Endodermal cell (in vitro differentiated cells): ENCODE data around the gene RRP1B. TPM values are rescaled to one million over a fixed set of nuclear protein-coding genes. Genes with fewer than 3 reads are reported as not detected.

Source experiments
- DNase-seq: peaks from one replicate; pipeline ENCODE4 v3.0.0-alpha.2; 2017
- H3K27ac ChIP-seq: 2 replicates; pipeline ENCODE4 v1.5.1; 2013; ENCODE audit warnings: mild to moderate bottlenecking, low read depth, low read length, moderate library complexity
- H3K27me3 ChIP-seq: 2 replicates; pipeline ENCODE4 v1.6.1; 2013; ENCODE audit warnings: mild to moderate bottlenecking, low read length, moderate library complexity; ENCODE audit not compliant: insufficient read depth, control insufficient read depth, poor library complexity, severe bottlenecking
- H3K36me3 ChIP-seq: 2 replicates; pipeline ENCODE4 v1.7.0; 2013; ENCODE audit warnings: mild to moderate bottlenecking, low read length, moderate library complexity; ENCODE audit not compliant: control insufficient read depth, insufficient read depth
- H3K4me1 ChIP-seq: one replicate; pipeline ENCODE4 v1.7.0; 2013; ENCODE audit warnings: low read length; ENCODE audit not compliant: control insufficient read depth, insufficient read depth
- H3K4me3 ChIP-seq: 2 replicates; pipeline ENCODE4 v1.5.1; 2013; ENCODE audit warnings: mild to moderate bottlenecking, low read length, moderate library complexity
- H3K9ac ChIP-seq: 2 replicates; pipeline ENCODE4 v1.6.1; 2013; ENCODE audit warnings: mild to moderate bottlenecking, low read length, moderate library complexity; ENCODE audit not compliant: poor library complexity, severe bottlenecking; ENCODE audit errors: extremely low read depth
- H3K9me3 ChIP-seq: 2 replicates; pipeline ENCODE4 v1.6.1; 2013; ENCODE audit warnings: mild to moderate bottlenecking, low read length, moderate library complexity; ENCODE audit not compliant: control insufficient read depth
- H3K27ac Mint-ChIP-seq: 2 replicates; pipeline ENCODE4 v1.8.0; 2020; ENCODE audit warnings: mixed read lengths
- H3K27me3 Mint-ChIP-seq: 2 replicates; pipeline ENCODE4 v1.8.0; 2021; ENCODE audit warnings: mild to moderate bottlenecking, mixed read lengths; ENCODE audit not compliant: insufficient read depth
- H3K36me3 Mint-ChIP-seq: 2 replicates; pipeline ENCODE4 v1.8.0; 2020; ENCODE audit warnings: low read depth, mixed read lengths
- H3K4me1 Mint-ChIP-seq: 2 replicates; pipeline ENCODE4 v1.8.0; 2020; ENCODE audit warnings: mixed read lengths
- H3K4me3 Mint-ChIP-seq: 2 replicates; pipeline ENCODE4 v1.8.0; 2020; ENCODE audit warnings: mild to moderate bottlenecking, moderate library complexity, mixed read lengths
- H3K9me3 Mint-ChIP-seq: 2 replicates; pipeline ENCODE4 v1.8.0; 2020; ENCODE audit warnings: mild to moderate bottlenecking, mixed read lengths
- CTCF ChIP-seq: fragments of 200-600 bp; sonication (generic); conservative IDR thresholded peaks from 2 replicates; pipeline ENCODE4 v1.5.0; 2021; ENCODE audit warnings: antibody characterized with exemption, mild to moderate bottlenecking
- WGBS, 2 experiments: methylation state at CpG; one replicate each; pipeline versions ENCODE4 v1.1.5 to v1.1.7; 2013; ENCODE audit warnings: missing lambda C conversion rate in 2 of 2, mixed read lengths in 1 of 2; ENCODE audit not compliant: insufficient coverage in 1 of 2, insufficient read length in 1 of 2; 5-methylcytosine and 5-hydroxymethylcytosine counted together
- total RNA-seq, 2 donors: library from RNA; stranded (reverse); fragmentation: NEBNext Ultra II Directional in 1 of 2; extraction: Animal tissue kit (Norgen Biotek cat#: 25700) in 1 of 2; gene quantifications; 2 replicates in 1 of 2; 3 replicates in 1 of 2; pipeline ENCODE4 v1.2.1, GENCODE V29; 2021

RRP1B gene
- total RNA-seq, 2 donors from 2014 or later = 44.1 to 46.0 TPM

GRCh38 chr21:43658769-43659135 lies 608 bp upstream of the RRP1B start:
- no peaks in the 10 kb centered on the region for H3K27me3 Mint-ChIP-seq
- H3K4me1 ChIP-seq = no peaks in the 10 kb centered on the region
- peak overlapping the region; percentile 96 for H3K4me3 ChIP-seq
- peak overlapping the region; percentile 88 for H3K4me3 Mint-ChIP-seq
- peaks cover 22% of the 10 kb centered on the region for H3K36me3 ChIP-seq
- H3K4me1 Mint-ChIP-seq = peaks cover 21% of the 10 kb centered on the region
- WGBS, 2 experiments = 91 to 92% methylated on average over 22 to 23 of the region's 23 CpGs
- DNase-seq = no peak
- peaks cover 3% of the 10 kb centered on the region for H3K9me3 Mint-ChIP-seq
- TF ChIP-seq CTCF = no peak
- H3K9me3 ChIP-seq = no peaks in the 10 kb centered on the region
- H3K27me3 ChIP-seq = no peaks in the 10 kb centered on the region
- no peak overlapping the region for H3K27ac ChIP-seq
- H3K27ac Mint-ChIP-seq = peak overlapping the region; percentile 88
- peaks cover 22% of the 10 kb centered on the region for H3K36me3 Mint-ChIP-seq
- H3K9ac ChIP-seq = no peak overlapping the region

DNA sequence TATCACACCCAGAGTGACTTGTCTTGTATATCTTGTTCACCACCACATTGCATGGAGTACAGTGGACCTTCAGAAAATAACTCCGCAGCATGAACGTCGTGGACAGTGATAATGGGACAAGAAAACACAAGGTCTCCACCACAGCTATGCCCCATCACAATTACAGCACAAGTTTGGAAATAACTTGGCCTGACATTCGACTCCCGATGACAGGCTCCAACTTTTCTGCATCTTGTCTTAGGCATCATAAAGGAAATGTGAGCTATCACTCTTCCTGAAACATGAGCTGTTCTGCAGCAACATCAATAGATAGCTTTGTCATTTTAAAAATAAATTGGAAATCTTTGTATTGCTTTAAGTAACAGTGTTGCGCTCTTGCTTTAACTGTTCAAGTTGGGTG lies 2.9 kb downstream of the RRP1B start:
- Histone ChIP-seq H3K9me3 (no peaks in the 10 kb centered on the region), H3K36me3 (peaks cover 46% of the 10 kb centered on the region), H3K9ac (no peak overlapping the region), H3K27me3 (no peaks in the 10 kb centered on the region), H3K4me1 (no peaks in the 10 kb centered on the region), H3K4me3 (no peak overlapping the region), H3K27ac (no peak overlapping the region)
- 80 to 82% methylated on average over 5 to 6 of the region's 6 CpGs for WGBS, 2 experiments
- no peak overlapping the region for H3K4me3 Mint-ChIP-seq
- H3K27me3 Mint-ChIP-seq = no peaks in the 10 kb centered on the region
- peaks cover 19% of the 10 kb centered on the region for H3K4me1 Mint-ChIP-seq
- H3K27ac Mint-ChIP-seq = no peak overlapping the region
- no peak for TF ChIP-seq CTCF
- H3K9me3 Mint-ChIP-seq = peaks cover 3% of the 10 kb centered on the region
- H3K36me3 Mint-ChIP-seq = peaks cover 52% of the 10 kb centered on the region
- DNase-seq = no peak

DNA sequence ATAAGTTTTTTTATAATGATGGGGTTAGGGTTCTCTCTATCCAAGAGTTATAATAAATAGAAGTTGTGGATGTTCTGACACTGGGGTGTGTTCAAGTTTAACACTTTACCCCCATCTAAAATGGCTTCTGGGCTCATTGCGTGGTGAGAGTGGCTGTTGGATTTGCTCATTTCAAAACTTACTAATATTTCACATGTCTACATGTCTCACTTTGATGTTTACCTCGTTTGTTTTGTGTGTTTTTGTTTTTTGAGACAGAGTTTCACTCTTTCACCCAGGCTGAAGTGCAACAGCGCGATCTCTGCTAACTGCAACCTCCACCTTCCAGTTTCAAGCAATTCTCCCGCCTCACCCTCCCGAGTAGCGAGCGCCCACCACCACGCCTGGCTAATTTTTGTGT lies 3.7 kb downstream of the RRP1B start:
- peaks cover 46% of the 10 kb centered on the region for H3K36me3 ChIP-seq
- Mint-ChIP-seq H3K27ac (no peak overlapping the region), H3K36me3 (peaks cover 54% of the 10 kb centered on the region), H3K4me3 (no peak overlapping the region), H3K27me3 (no peaks in the 10 kb centered on the region), H3K9me3 (peaks cover 3% of the 10 kb centered on the region), H3K4me1 (peaks cover 19% of the 10 kb centered on the region)
- H3K27me3 ChIP-seq = no peaks in the 10 kb centered on the region
- no peak overlapping the region for H3K27ac ChIP-seq
- 85 to 96% methylated on average over 8 to 9 of the region's 9 CpGs for WGBS, 2 experiments
- no peak overlapping the region for H3K4me3 ChIP-seq
- DNase-seq = no peak
- no peaks in the 10 kb centered on the region for H3K4me1 ChIP-seq
- H3K9me3 ChIP-seq = no peaks in the 10 kb centered on the region
- no peak overlapping the region for H3K9ac ChIP-seq
- TF ChIP-seq CTCF = no peak
